Activated naive CD4-positive, alpha-beta T cell treated with anti-CD3 and anti-CD28 coated beads for 36 hours (primary cell): ENCODE measurements around the gene PRR14. TPM values are rescaled to one million over a fixed set of nuclear protein-coding genes. Genes with fewer than 3 reads are reported as not detected.

Experiments used
- CTCF ChIA-PET: fragments of 350-600 bp; sonication (Branson Sonifier 250); formaldehyde crosslinking; loops from one replicate; lab custom pipeline; 2021; ENCODE audit warnings: antibody characterized with exemption; lab: Charles Lee
- DNase-seq: peaks from one replicate; pipeline ENCODE4 v3.0.0-alpha.2; 2020
- H3K27ac Mint-ChIP-seq: one replicate; pipeline ENCODE4 v1.8.0; 2021; ENCODE audit warnings: mild to moderate bottlenecking, mixed read lengths
- H3K27me3 Mint-ChIP-seq: one replicate; pipeline ENCODE4 v1.8.0; 2021; ENCODE audit warnings: low read depth, mixed read lengths
- H3K36me3 Mint-ChIP-seq: one replicate; pipeline ENCODE4 v1.8.0; 2021; ENCODE audit warnings: low read depth, mixed read lengths
- H3K4me1 Mint-ChIP-seq: one replicate; pipeline ENCODE4 v1.8.0; 2021; ENCODE audit warnings: low read depth, mixed read lengths
- H3K4me3 Mint-ChIP-seq: one replicate; pipeline ENCODE4 v1.8.0; 2021; ENCODE audit warnings: mild to moderate bottlenecking, moderate library complexity, mixed read lengths
- H3K9me3 Mint-ChIP-seq: one replicate; pipeline ENCODE4 v1.8.0; 2021; ENCODE audit warnings: mixed read lengths
- intact Hi-C: fragments of 100-400 bp; cut with micrococcal nuclease; formaldehyde crosslinking; loops from one replicate; pipeline ENCODE4 v1.15.1; 2023
- total RNA-seq, 2 experiments: library from RNA; stranded (reverse); gene quantifications; one replicate each; pipeline ENCODE4 v1.2.3, GENCODE V29; 2021

Gene PRR14
- total RNA-seq, 2 experiments from 2014 or later, result 50.6 to 52.4 TPM

DNA sequence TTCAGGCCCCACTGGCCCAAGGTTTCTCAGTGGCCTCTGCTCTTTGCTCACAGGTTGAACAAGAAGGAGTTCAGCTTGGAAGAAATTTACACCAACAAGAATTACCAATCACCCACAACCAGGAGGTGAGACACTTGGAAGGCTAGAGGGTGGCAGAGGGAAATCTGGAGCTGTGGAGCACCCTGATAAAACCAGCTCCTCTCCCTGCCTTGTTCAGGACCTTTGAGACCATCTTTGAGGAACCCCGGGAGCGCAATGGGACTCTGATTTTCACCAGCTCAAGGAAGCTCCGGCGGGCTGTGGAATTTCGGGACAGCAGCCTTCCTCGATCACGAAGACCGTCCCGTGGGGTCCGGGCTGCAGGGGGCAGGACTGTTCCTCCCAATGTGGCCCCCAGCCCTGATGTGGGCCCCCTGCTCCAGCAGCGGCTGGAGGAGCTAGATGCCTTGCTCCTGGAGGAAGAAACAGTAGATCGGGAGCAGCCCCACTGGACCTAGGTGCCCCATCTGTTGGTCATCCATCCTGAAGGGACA, 5.1 kb downstream of the PRR14 start:
- intact Hi-C loops, result loop anchor here (5.0 kb wide), 1 partner anchor 849 kb away; the partner anchor contains the start of gene MAZ
- H3K36me3 Mint-ChIP-seq, result peaks cover 36% of the 10 kb centered on the region
- H3K27ac Mint-ChIP-seq, result peak overlapping the region; percentile 69
- DNase-seq, result no peak
- no peaks in the 10 kb centered on the region for H3K9me3 Mint-ChIP-seq
- no peak overlapping the region for H3K4me3 Mint-ChIP-seq
- H3K4me1 Mint-ChIP-seq, result peaks cover 37% of the 10 kb centered on the region
- no peaks in the 10 kb centered on the region for H3K27me3 Mint-ChIP-seq
- CTCF ChIA-PET, result interaction anchor here (1.1 kb wide), 1 partner anchor 37 kb away, joined by 3 read pairs; no protein-coding TSS in a partner anchor

DNA sequence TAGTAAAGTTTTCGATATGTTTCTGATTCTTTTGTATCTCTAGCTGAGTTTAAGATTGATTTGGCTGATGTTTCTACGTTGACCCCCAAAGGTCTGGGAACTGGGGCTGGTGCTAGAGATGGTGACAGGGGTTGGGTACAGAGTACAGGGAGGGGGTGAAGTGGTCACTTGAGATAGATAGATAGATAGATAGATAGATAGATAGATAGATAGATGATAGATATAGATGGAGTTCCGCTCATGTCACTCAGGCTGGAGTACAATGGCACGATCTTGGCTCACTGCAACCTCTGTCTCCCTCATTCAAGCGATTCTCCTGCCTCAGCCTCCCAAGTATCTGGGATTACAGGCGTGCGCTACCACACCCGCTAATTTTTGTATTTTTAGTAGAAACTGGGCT, 5.6 kb downstream of the PRR14 start:
- CTCF ChIA-PET, result interaction anchor here (1.2 kb wide), 1 partner anchor 247 kb away, joined by 4 read pairs; no protein-coding TSS in a partner anchor
- Mint-ChIP-seq H3K9me3 (no peaks in the 10 kb centered on the region), H3K4me3 (no peak overlapping the region), H3K27ac (peak overlapping the region; percentile 26), H3K27me3 (no peaks in the 10 kb centered on the region), H3K4me1 (peaks cover 41% of the 10 kb centered on the region), H3K36me3 (peaks cover 40% of the 10 kb centered on the region)
- intact Hi-C loops, result loop anchor here (5.0 kb wide), 1 partner anchor 849 kb away; the partner anchor contains the start of gene MAZ
- no peak for DNase-seq

DNA sequence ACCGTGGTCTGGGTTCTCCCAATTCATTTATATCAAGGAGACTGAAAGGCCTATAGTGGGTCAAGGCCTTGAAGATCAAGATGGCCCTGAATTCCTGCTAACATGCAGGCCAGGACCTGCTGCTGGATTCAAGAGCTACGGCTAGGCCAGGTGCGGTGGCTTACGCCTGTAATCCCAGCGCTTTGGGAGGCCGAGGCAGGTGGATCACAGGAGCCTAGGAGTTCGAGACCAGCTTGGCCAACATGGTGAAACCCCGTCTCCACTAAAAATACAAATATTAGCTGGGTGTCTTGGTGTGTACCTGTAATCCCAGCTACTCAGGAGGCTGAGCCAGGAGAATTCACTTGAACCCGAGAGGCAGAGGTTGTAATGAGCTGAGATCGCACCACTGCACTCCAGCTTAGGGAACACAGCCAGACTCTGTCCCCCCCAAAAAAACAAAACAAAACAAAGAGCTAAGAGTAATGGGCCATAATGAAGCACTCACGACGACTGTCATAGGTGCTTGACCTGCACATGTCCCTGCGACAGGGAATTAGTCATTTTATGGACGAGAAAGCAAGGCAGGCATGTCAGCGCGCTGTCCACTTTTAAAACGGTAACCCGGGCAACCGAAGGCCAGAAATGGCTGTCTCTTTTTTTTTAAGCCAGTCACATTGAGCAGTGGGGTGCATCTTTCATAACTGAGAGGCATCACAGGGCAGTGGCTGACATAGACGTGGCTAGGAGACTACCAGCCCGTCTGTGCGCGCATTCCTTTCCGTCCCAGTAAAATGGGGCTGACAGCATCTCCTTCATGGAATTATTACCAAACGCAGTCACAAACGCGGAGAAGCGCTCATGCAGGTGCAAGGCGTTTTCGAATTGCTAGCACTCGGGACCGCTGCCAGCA, 6.5 kb downstream of the PRR14 start:
- Mint-ChIP-seq H3K27me3 (no peaks in the 10 kb centered on the region), H3K27ac (peak overlapping the region; percentile 87), H3K4me3 (peak overlapping the region; percentile 99), H3K36me3 (peaks cover 42% of the 10 kb centered on the region), H3K9me3 (no peaks in the 10 kb centered on the region), H3K4me1 (peaks cover 43% of the 10 kb centered on the region)
- no peak for DNase-seq
- intact Hi-C loops, result loop anchor here (5.0 kb wide), 1 partner anchor 850 kb away; the partner anchor contains the start of gene MAZ
- CTCF ChIA-PET, result interaction anchor here (0.7 to 1.2 kb wide), 3 partner anchors 26 to 248 kb away, joined by 3 to 4 read pairs (median 3); no protein-coding TSS in a partner anchor

DNA sequence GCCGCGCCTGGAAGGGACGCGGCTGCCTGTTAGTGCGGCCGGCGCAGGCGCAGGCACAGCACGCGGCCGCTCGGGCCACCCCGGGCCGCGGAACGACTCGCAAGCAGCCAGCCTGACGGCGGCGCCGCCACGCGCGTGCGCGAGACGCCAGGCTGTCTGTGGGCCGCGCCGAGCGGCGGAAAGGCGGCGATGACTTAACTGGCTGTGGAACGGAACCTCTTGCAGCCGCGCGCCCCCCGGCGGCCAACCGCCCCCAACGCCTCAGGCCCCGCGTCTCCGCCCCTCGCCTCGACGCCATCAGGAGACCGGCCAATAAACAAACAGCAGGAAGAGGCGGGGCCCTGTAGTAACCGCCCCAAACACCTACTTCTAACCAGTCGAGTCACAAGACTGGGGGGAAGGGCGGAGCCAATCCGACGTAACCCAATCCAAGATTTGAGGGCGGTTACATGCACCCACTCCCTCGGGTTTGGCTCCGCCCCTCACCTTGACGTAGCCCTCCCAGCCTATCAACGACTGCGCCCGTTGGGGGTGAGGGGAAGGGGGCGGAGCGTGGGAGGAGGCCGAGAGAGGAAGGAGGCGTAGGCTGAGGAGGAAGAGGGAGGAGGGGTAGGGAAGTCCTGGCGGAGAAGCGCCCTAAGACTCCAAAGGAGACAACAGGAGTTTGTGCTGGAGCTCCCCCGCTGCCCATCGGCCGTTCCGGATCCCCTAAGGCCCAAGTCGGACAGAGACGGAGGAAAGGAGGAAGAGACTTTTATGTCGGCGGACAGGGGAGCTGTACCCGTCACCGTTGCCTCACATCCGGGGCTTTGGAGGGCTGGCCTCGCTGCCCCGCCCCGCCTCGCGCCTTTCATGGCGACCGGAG, 7.3 kb downstream of the PRR14 start, which contains the start of gene FBRS:
Gene FBRS (plus strand): TSS at position 566 of the 865 bp plus-strand sequence. CDS start 1,088 bp downstream, outside the sequence.
- H3K27ac Mint-ChIP-seq, result peak within 1 kb of the TSS; percentile 100
- CTCF ChIA-PET, result interaction anchor here (0.8 to 4.6 kb wide), 11 partner anchors 7 to 249 kb away, joined by 3 to 42 read pairs (median 4); partner anchors contain the start of gene PRR14

DNA sequence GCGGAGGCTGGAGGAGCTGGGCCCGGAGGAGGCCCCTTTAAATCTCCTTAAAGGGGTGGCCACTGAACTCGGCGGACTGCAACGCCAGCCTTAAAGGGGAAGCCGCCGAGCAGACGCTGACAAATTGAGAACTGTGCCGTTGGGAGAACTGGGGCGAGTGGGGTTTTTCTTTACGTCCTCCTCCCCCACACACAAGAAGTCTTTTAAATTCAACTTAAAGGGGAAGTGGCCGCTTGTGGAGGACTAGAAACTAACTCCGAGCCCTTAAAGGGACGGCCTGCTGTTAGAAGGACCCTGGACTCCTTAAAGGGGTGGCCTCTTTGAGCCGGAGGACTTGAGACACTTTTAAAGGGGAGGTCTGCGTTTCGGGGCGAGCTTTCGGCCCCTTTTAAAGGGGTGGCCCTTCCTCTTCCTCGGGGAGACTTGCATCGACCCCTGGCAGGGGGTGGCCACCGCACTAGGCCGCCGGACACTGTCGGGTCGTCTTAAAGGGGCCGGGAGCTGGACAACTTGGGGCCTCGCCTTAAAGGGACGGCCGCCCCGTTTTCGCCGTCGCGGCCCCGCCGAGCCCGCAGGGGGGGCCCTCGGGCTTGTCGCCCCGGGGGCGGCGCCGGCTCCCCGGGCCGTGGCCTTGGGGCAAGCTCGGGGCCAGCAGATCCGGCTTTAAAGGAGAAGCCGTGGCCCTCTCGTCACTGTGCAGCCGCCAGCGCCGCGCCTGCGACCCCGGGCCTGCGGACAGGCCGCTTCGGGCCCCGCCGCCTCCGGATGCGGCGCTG, 8.2 kb downstream of the PRR14 start:
- peak overlapping the region; percentile 99 for H3K4me3 Mint-ChIP-seq
- intact Hi-C loops, result loop anchor here (1.0 to 5.0 kb wide), 21 partner anchors 9 to 852 kb away; partner anchors contain the start of genes ALDOA, ARMC5, CFAP119 and DCTPP1
- no peaks in the 10 kb centered on the region for H3K9me3 Mint-ChIP-seq
- no peak for DNase-seq
- peak overlapping the region; percentile 100 for H3K27ac Mint-ChIP-seq
- no peaks in the 10 kb centered on the region for H3K27me3 Mint-ChIP-seq
- H3K36me3 Mint-ChIP-seq, result peaks cover 49% of the 10 kb centered on the region
- CTCF ChIA-PET, result interaction anchor here (0.8 to 4.6 kb wide), 9 partner anchors 8 to 249 kb away, joined by 3 to 42 read pairs (median 4); partner anchors contain the start of gene PRR14
- peaks cover 48% of the 10 kb centered on the region for H3K4me1 Mint-ChIP-seq

More for the DNA sequence above, 7.3 kb downstream of the PRR14 start, which contains the start of gene FBRS:
- intact Hi-C loops, result loop anchor here (1.0 to 5.0 kb wide), 21 partner anchors 8 to 851 kb away; partner anchors contain the start of genes ALDOA, ARMC5, CFAP119 and DCTPP1
- no peaks in the 10 kb centered on the region for H3K27me3 Mint-ChIP-seq
- H3K9me3 Mint-ChIP-seq, result no peaks in the 10 kb centered on the region
- peak; percentile 100 for DNase-seq
- peaks cover 42% of the 10 kb centered on the region for H3K4me1 Mint-ChIP-seq
- peak within 1 kb of the TSS; percentile 99 for H3K4me3 Mint-ChIP-seq
- peaks cover 41% of the 10 kb centered on the region for H3K36me3 Mint-ChIP-seq

GRCh38 chr16:30659507-30660423, 9.0 kb downstream of the PRR14 start:
- H3K27ac Mint-ChIP-seq, result peak overlapping the region; percentile 98
- intact Hi-C loops, result loop anchor here (2.0 to 5.0 kb wide), 8 partner anchors 89 to 852 kb away; partner anchors contain the start of genes ARMC5, FUS, MAZ and PHKG2
- H3K4me1 Mint-ChIP-seq, result peaks cover 48% of the 10 kb centered on the region
- H3K4me3 Mint-ChIP-seq, result peak overlapping the region; percentile 86
- peak; percentile 46 for DNase-seq
- H3K9me3 Mint-ChIP-seq, result no peaks in the 10 kb centered on the region
- CTCF ChIA-PET, result interaction anchor here (0.6 to 4.6 kb wide), 9 partner anchors 9 to 277 kb away, joined by 3 to 42 read pairs (median 3); partner anchors contain the start of genes PRR14 and SEPTIN1
- H3K36me3 Mint-ChIP-seq, result peaks cover 50% of the 10 kb centered on the region
- H3K27me3 Mint-ChIP-seq, result no peaks in the 10 kb centered on the region

- peaks cover 49% of the 10 kb centered on the region for H3K36me3 Mint-ChIP-seq
- H3K27me3 Mint-ChIP-seq, result no peaks in the 10 kb centered on the region
- H3K4me3 Mint-ChIP-seq, result peak overlapping the region; percentile 86
- peak overlapping the region; percentile 98 for H3K27ac Mint-ChIP-seq
- H3K9me3 Mint-ChIP-seq, result no peaks in the 10 kb centered on the region
- intact Hi-C loops, result no loop called here
- H3K4me1 Mint-ChIP-seq, result peaks cover 54% of the 10 kb centered on the region
- peak; percentile 95 for DNase-seq
- CTCF ChIA-PET, result interaction anchor here (0.6 to 4.6 kb wide), 7 partner anchors 10 to 278 kb away, joined by 3 to 42 read pairs (median 3); partner anchors contain the start of genes PRR14 and SEPTIN1
These were observed 9.9 kb downstream of the PRR14 start for GRCh38 chr16:30660424-30661261.

GRCh38 chr16:30662449-30662848, 11.7 kb downstream of the PRR14 start:
- Mint-ChIP-seq H3K36me3 (peaks cover 52% of the 10 kb centered on the region), H3K9me3 (no peaks in the 10 kb centered on the region), H3K27ac (peak overlapping the region; percentile 98), H3K4me3 (peak overlapping the region; percentile 86), H3K4me1 (peaks cover 40% of the 10 kb centered on the region), H3K27me3 (no peaks in the 10 kb centered on the region)
- DNase-seq, result no peak
- CTCF ChIA-PET, result interaction anchor here (4.6 kb wide), 1 partner anchor 31 kb away, joined by 42 read pairs; no protein-coding TSS in a partner anchor
- intact Hi-C loops, result no loop called here

DNA sequence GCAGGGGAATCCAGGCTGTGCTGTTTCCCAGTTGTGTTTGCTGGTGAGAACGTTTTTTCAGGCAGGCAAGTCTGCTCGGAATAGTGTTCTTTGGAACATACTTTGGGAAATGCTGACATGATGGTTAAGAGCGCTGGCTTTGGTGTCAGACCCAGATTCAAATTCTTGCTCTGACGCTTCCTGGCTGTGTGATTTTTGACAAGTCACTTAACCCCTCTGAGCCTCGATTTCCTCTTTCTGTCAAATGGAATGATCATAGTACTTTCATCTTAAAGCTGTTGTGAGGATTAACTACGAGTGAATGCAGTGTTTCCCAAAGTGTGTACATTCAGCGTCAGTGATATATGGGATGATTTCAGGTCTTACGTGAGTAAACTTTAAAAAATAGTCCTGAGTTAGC, 12.3 kb downstream of the PRR14 start:
- CTCF ChIA-PET, result no interaction called here
- peak overlapping the region; percentile 98 for H3K27ac Mint-ChIP-seq
- H3K27me3 Mint-ChIP-seq, result no peaks in the 10 kb centered on the region
- no peak for DNase-seq
- H3K4me3 Mint-ChIP-seq, result no peak overlapping the region
- H3K36me3 Mint-ChIP-seq, result peaks cover 56% of the 10 kb centered on the region
- peaks cover 37% of the 10 kb centered on the region for H3K4me1 Mint-ChIP-seq
- no peaks in the 10 kb centered on the region for H3K9me3 Mint-ChIP-seq
- intact Hi-C loops, result no loop called here
